Dermis blood vessel endothelial cell (primary cell): ENCODE measurements around the gene ARHGAP12. TPM values are rescaled to one million over a fixed set of nuclear protein-coding genes. Genes with fewer than 3 reads are reported as not detected.
"Not testable (repeated sequence)": the region's sequence is repeated elsewhere in the genome, so short reads cannot be mapped to it uniquely, and the experiment has no call there.

ENCODE experiments used
- DNase-seq: peaks from one replicate; pipeline ENCODE4 v3.0.0; 2010
- total RNA-seq: library from RNA; depleted of rRNA; stranded (reverse); fragments of >200 nt; gene quantifications from 2 replicates; pipeline ENCODE4 v1.2.3, GENCODE V29; 2014

Gene ARHGAP12
- total RNA-seq, 1 donor from 2014 or later, result 35.6 TPM

GRCh38 chr10:31926160-31926559, 2.5 kb downstream of the ARHGAP12 start:
- no peak for DNase-seq

- no peak for DNase-seq
These were observed 3.8 kb downstream of the ARHGAP12 start for GRCh38 chr10:31924833-31925232.

GRCh38 chr10:31923389-31923788, 5.2 kb downstream of the ARHGAP12 start:
- DNase-seq, result no peak

- DNase-seq, result no peak
These were observed 7.6 kb downstream of the ARHGAP12 start for GRCh38 chr10:31921031-31921430.

- DNase-seq, result no peak
These were observed 8.1 kb downstream of the ARHGAP12 start for GRCh38 chr10:31920538-31920937.

GRCh38 chr10:31918671-31919409, 9.8 kb downstream of the ARHGAP12 start:
- no peak for DNase-seq

GRCh38 chr10:31914370-31914769, 14.3 kb downstream of the ARHGAP12 start:
- DNase-seq, result no peak

GRCh38 chr10:31912898-31913850, 15.5 kb downstream of the ARHGAP12 start:
- peak; percentile 14 for DNase-seq

- no peak for DNase-seq
These were observed 16.3 kb downstream of the ARHGAP12 start for GRCh38 chr10:31912289-31912688.

- no peak for DNase-seq
These were observed 18.6 kb downstream of the ARHGAP12 start for GRCh38 chr10:31910016-31910415.

- DNase-seq, result peak; percentile 21
These were observed 20.5 kb downstream of the ARHGAP12 start for GRCh38 chr10:31908157-31908556.

- DNase-seq, result peak; percentile 46
These were observed 22.6 kb downstream of the ARHGAP12 start for GRCh38 chr10:31906039-31906438.

- DNase-seq, result peak; percentile 44
These were observed 23.0 kb downstream of the ARHGAP12 start for GRCh38 chr10:31905586-31905985.

- no peak for DNase-seq
These were observed 26.0 kb downstream of the ARHGAP12 start for GRCh38 chr10:31902625-31903024.

- no peak for DNase-seq
These were observed 31.1 kb downstream of the ARHGAP12 start for GRCh38 chr10:31897506-31897905.

- DNase-seq, result peak; percentile 52
These were observed 31.7 kb downstream of the ARHGAP12 start for GRCh38 chr10:31896968-31897384.

GRCh38 chr10:31895722-31896121, 32.9 kb downstream of the ARHGAP12 start:
- not testable (repeated sequence) for DNase-seq

- no peak for DNase-seq
These were observed 40.2 kb downstream of the ARHGAP12 start for GRCh38 chr10:31888442-31888841.

- DNase-seq, result no peak
These were observed 40.8 kb downstream of the ARHGAP12 start for GRCh38 chr10:31887850-31888249.

- no peak for DNase-seq
These were observed 41.7 kb downstream of the ARHGAP12 start for GRCh38 chr10:31886885-31887284.

GRCh38 chr10:31885971-31886370, 42.7 kb downstream of the ARHGAP12 start:
- no peak for DNase-seq

- no peak for DNase-seq
These were observed 44.2 kb downstream of the ARHGAP12 start for GRCh38 chr10:31884386-31884785.

GRCh38 chr10:31883397-31883796, 45.2 kb downstream of the ARHGAP12 start:
- no peak for DNase-seq

- no peak for DNase-seq
These were observed 50.1 kb downstream of the ARHGAP12 start for GRCh38 chr10:31878486-31878885.
